T-helper 9 cell (primary cell): ENCODE measurements around the gene STAB2.

Experiments
- DNase-seq: peaks from one replicate; pipeline ENCODE4 v3.0.0-alpha.2; 2020

The STAB2 gene

DNA sequence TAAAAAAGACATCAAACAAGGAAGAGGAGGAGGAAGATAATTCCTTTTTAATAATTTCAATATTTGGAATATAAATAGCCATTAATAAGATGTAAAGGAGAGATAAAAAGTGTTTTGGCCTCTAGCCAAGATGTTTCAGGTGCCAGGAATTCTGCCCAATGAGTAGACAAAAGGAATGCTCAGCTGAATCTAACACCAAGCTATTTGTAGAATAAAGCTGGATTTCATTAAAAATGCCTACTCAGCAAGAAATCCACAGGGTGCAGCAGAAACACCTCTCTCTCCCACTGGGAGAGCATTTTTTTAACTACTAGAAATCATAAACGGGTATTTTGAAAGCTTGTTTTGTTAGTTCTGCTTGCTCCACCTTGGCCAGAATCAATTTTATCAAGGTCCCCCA is 4.1 kb upstream of the STAB2 start:
- no peak for DNase-seq

DNA sequence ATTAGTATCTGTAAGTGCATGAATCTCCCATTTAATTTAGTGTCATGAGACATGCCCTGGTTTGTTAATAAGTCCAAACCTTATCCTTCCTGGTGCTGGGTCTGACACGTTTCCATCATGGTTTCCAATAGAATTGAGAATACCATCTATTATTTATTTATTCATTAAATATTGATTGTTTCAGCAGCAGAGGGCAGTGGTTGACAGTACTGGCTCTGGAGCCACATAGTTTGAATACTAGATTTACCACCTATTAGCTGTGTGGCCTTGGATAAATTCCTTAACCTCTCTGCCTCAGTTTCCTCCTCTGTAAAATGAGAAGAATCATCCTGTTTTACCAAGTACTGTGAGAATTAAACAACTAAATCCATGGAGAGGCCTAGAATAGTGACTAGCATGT is 941 bp upstream of the STAB2 start:
- DNase-seq = no peak

DNA sequence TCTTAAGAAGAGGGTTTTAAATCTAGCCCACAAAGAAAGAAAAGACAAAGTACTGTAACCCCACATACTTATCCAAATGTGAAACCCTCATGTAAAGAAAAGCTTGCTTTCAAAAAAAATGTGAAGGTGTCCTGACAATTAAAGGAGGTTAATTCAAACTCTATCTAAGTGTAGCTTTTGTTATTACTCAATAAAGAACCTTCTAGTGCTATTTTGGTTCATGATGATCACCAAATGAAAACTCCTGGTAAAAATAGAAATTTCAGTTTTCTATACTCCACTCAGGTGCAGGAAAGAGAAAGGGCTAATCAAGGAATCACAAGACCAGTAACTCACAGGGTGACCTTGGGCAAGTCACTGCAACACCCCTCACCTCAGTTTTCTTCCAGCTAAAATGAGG is 1.6 kb downstream of the STAB2 start:
- DNase-seq = no peak

DNA sequence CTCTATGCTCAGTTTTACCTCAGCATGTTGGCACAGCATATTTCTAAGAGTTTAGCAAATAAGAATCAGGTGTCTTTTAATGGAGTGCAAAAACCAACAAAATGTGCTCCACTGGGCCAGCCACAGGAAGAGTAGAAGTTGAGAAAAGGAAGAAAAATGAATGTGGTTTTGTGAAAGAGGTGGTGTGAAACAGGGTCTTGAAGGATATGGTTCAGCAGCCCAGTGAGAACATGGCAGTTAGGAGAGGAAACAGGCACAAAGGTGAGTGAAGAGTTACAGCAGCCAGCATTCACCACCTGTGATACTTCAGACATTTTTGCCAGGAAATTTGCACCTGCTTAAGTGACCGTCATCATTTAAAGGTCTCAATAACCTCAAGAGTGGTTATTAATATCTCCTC is 2.4 kb downstream of the STAB2 start:
- no peak for DNase-seq

DNA sequence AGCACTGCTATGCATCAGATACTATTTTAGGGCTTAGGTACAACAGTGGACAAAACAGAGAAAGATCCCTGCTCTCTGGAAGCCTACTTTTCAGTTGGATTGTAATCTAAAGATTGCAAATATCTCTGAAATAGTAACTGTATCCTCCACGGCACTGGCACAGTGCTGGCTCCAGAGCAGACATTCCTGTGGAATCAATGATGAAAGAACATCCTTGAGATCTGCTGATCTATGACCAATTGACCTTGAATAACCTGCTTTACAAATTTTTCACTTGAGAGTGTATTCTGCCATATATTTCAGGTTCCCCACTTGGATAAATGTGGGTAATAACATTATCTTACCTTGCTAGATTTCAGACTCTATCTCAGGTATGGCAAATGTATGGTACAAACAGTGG is 3.2 kb downstream of the STAB2 start:
- DNase-seq = no peak

DNA sequence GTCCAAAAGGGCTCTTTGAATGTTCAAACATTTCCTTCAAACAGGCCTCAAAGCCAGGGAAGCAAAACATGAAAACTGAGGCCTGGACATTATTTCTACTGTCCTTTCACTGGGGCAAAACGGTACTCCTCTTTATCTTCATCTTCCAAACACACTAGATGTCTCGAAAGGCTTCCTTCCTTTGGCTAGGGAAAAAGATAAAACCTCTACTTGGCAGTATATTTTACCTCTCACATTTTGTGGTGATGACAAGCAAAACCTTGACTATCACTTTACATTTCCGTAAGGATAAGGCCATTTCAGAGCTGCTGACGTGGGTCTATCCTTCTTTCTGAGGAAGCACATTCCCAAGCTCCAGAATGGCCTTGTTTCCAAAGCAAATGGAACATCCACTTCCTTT is 9.9 kb downstream of the STAB2 start:
- DNase-seq = no peak

DNA sequence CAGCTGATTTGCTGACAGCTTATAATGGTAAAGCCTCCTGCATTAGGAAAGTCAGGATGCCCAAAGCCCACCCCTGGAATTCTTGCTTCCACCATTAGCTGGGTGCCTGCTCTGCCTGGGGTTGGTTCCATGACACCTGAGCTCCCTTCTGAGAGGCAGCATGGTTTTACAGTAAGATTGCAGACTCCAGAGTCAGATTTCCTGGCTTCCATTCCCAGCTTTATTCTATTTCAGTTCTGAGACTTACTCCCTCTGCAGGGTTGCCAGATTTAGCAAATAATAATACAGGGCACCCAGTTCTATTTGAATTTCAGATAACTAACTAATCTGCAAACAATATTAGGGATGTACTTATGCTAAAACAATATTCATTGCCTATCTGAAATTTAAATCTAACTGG is 12.2 kb downstream of the STAB2 start:
- no peak for DNase-seq

DNA sequence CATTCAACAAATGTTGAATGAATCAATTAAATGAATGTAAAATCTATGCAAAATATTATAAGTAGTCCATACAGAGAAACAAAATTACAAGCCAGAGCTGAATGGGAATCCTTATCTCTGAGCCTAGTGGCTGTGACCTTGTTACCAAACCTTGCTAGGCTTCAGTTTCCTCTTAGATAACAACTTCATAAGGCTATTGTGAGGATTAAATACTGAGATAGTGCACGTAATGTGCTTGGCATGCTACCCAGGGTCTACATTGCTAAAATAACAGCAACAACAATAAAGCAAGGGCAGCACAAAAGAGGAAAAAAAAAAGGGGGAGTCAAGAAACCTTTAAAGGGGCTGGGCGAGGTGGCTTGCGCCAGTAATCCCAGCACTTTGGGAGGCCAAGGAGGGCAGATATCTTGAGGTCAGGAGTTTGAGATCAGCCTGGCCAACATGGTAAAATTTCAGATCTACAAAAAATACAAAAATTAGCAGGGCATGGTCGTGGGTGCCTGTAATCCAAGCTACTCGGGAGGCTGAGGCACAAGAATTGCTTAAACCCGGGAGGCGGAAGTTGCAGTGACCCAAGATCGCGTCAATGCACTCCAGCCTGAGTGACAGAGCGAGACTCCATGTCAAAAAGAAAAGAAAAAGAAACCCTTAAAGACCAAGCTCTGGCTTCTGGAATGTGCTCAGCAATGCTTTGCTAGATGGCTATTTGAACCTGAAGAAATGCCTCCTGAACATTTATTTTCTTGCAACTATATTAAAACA is 14.1 kb downstream of the STAB2 start:
- no peak for DNase-seq

DNA sequence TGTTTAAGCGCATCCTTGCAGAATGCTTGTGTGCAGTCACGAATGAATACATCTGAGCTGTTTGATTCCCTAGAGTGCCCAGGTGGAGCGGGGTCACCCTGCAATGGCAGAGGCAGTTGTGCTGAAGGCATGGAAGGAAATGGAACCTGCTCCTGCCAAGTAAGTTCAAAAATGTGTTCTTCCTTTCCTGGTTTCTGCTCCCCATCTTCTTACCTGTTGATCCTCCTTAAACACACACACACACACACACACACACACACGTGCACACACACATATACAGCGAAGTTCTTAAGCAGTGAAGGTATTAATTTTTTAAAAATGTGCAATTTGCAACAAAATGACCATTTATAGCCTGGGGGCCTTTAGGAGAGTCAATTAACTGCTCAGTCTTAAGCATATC is 33.3 kb downstream of the STAB2 start:
- no peak for DNase-seq

DNA sequence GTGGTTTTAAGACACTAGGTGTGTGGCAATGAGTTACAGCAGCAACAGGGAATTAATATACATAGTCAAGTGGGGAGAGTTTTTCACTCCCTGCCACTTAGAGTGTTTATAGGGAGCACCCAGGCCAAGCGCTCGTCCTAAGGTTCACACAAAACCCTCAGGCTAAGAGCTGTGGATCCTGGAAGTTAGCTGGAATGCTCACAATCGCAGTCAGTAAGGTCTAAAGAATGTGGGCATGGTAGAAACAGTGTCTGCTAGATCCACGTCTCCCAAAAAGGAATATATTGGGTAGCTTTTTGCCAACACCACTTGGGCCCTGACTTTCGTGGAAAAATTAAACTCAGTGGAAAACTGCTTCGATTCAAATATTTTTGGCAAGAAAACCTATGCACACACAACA is 36.6 kb downstream of the STAB2 start:
- DNase-seq = no peak

DNA sequence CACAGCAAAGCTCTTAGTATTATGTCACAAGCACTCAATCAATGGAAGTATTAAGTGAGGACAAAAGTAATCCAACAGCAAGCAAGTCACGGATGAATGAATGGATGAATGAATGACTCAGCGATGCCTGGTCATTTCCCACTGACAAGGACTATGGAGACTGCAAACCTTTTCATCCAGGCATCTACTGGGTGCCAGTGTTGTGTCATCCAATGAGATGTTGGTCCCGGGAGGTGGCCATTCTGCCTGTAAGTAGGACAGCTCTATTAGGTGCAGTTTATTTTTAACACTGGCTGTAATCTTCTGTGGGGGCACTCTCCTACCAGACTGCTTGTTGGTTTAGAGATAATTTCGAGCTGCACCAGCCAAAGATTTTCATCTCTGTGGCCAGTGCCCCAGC is 39.4 kb downstream of the STAB2 start:
- DNase-seq = no peak

DNA sequence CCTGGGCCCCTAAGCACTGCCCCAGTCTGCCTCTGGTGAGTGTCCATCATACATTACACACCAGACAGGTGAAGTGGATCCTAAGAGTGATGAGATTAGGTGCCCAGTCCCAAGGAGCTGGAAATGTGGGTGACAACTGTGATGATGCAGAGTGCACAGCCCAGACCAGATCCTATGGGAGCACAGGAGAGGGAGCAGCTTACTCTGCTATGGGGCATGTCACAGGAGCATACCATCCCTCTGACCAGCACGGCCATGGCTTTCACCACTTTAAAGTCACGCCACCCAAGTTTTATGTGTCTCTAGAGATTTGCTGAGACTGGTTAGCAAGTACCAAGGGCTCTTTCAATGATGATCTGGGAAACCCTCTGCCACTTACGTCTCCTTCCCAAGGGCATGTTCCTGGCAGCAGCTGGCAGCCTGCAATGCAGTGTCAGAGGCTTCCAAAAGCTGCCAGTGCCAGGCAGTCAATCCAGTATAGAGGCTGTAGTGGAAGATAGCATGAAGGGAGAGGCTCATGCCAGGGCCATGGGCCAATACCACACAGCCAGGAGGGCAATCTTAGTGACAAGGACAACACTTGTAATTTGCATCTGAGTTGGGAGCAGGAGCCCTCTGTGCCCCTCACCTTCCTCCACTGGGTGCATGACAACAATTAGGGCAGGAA is 40.2 kb downstream of the STAB2 start:
- no peak for DNase-seq

DNA sequence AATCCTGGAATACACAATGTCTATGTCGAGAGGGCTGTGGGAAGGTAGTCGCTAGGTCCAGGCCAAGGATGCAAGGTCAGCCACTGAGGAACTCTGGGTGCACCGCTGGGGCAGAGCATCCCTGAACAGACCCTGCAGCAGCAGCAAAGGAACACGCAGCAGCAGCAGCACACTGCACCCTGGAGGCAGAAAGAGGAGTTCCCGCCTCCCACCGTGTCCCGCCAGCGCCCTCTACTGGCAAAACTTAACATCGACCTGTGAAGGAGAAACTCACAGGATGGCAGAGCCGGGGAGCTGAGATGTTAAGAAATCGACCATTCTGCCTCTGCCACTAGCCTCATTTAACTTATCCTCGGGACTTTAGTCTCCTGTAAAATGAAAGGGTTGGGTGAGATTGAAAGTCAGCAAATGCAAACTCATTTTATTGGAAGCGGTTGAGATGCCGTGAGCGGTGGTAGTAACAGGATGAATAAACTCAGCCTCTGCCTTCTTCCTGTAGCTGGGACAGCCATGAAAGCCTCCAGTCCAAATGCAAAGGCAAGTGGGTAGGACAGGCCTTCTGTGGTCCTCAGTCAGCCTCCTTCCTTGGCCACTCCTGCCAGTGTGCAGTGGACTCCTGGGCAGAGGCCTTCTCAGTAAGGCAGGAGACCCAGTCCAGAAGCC is 45.6 kb downstream of the STAB2 start:
- DNase-seq = peak; percentile 1

DNA sequence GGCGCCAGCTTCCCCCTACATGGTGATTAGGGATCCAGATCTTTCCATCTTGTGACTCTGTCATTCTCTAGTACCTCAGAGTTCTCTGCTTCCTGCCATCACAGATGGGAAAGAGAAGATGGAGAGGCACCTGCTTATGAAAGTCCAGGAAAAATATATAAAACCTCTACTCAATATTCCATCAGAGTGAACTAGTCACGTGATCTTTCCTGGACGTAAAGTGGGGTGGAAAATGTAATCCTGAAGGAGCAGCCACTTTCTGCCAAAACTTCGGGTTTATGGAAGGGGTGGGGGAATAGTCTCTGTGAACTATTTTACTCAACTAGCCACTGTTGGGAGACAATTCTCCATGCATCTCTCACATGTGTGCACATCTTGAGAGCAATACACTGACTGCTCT is 47.7 kb downstream of the STAB2 start:
- DNase-seq = no peak

DNA sequence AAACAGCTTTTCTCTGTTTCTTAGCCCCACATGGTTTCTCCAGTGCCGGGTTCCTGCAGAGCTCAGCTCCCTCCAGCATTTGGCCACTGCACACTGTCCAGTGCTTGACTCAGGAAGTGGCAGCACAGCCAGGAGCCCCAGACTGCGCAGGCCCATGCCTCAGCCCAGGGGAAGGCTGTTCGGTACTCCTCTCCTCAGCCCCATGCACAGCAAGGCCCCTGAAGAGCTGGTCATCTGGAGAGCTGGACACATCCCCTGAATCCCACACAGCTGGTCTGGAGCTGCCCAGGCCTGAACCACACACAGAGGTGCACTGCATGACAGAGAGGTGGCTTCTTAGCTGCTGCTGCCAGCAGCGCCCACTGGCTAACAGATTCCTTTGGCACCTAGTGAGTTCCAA is 48.3 kb downstream of the STAB2 start:
- no peak for DNase-seq

DNA sequence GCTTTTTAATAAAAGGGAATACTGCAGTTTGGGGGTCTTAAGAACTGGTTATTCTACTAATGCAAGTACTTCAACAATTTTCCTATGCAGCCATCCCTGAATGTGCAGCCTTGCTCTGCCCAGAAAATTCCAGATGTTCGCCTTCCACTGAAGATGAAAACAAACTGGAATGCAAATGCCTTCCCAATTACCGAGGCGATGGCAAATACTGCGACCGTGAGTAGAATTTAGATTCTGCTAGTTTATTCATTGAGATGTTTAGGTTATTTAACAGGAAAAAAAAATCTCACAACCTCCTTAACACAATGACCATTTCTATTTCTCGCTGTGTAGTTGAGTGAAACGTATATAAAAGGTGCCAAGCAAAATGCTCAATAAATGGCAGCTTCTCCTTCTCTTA is 49.9 kb downstream of the STAB2 start:
- DNase-seq = no peak

DNA sequence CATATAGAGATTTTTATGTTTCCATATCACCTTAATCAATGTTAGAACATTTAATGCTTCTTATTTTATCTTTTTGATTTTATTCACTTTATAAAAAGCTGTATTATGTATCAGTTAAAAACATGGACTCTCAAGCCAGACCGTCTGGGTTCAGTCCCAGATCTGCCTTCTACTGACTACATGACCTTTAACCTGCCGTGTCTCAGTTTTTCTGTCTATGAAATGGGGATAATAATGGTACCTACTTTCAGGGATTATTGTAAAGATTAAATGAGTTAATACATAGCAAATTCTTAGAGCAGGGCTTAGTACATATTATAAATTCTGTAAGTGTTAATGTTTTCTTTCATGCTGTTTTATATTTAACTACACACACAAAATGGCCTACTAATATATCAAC is 50.4 kb downstream of the STAB2 start:
- no peak for DNase-seq

DNA sequence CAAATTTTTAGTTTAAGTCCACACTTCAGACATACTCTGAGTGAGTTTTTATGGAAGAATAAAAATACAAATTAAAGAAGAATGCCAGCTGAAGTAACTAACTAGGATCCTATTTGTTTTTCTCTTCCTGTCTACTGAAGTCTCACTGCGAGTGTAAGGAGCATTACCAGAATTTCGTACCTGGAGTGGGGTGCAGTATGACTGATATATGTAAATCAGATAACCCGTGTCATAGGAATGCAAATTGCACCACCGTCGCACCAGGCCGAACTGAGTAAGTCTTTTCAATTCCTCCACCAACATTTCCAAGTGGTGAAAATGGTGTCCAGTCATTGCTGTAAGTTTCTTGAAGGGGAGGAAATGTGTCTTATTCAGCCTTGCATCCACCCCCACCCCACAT is 52.9 kb downstream of the STAB2 start:
- DNase-seq = no peak

DNA sequence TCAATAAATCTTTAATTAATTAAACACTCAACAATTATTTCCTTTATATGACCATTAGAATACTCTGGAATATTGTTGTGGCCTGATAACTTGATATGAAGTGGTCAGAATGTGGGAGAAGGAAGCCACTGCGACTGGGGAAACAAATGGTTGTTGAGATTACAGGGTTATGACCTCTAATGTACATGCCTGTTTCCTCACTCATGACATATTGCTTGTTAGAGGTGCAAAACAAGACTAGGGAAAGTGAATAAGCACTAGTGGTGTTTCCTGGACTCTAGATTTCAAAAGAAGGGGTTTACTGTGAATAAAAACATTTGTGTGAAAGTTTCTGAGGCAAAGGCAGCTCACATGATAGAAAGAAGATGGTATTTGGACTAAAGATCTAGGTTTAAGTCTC is 53.3 kb downstream of the STAB2 start:
- DNase-seq = no peak

DNA sequence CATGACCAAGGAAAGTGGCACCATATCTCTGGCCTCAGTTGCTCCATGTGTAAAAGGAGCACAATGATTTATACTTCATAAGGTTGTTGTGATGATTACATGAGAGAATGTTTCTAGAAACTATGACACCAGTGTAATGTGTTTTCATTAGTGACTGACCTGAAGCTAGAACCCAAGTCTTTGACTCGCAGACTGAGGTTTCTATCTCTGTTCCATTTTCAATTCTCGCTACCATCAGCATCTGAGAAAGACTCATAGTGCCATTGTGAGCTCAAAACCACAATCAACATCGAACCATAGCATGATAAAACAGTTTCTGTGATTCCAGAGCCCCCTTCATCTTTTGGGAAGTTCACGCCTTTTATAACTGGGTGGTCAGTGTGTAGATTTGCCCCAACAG is 53.8 kb downstream of the STAB2 start:
- DNase-seq = no peak

DNA sequence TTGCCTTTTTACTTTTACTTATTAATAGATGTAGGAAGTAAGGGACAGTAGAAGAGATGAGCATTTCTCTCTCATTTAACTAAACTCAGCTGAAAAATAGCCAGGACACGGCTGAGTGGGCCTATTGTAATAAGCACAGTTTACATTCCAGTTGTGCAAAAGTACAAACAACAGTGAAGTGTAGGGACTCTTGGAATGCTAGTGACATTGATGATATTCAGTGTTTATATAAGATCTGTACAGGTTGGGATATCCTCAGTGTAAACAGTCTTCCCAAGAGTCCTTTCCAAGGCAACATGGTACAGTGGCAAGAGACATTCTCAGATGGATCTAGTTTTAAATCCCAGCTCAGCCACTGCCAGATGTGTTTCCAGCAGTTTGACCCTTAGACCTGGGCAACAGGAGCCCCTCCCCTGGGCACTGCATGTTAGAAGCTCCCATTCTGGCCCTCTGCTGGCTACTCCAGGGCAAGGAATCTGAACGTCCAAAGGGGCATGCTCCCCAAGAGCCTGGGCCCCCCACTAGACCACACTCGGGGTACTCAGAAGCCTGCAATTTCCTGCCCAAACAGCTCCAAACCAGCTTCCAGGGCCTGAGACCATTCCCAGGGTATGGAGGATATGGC is 55.3 kb downstream of the STAB2 start:
- DNase-seq = no peak

DNA sequence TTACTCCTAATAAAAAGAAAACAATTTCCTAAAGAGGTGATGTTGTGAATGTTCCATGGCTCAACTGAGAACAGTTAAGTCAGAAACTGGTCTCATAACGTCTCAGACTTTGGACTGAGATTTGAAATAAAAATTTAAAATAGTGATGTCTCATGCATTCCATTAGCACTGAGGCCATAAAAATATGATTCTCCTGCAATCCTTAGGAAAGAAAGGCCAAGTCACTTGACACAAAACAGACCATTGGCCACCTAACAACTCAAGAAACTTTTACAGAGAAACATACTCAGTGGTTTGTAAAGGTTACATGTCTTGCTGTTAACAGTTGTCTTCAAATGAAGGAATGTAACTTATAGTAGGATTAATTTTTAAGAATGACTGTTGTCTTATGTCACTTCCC is 58.1 kb downstream of the STAB2 start:
- DNase-seq = no peak

DNA sequence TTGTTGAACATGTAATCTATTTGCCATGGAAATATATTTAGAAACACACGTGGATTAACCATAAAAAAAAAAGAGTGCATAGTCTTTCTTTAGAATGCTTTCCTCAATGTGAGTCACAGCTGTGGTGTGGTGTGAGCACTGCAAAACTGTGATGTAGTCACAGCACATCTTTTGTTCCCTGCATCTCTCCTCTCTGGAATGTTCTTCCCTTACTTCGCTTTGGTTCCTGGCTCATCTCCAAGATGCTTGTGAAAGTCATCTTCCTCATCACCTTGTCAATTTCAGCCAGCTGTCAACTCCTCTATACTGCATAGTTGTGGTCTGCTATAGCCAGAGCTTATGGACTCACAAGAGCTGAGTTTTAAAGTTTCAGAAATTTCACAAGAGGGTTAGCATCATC is 60.2 kb downstream of the STAB2 start:
- no peak for DNase-seq

DNA sequence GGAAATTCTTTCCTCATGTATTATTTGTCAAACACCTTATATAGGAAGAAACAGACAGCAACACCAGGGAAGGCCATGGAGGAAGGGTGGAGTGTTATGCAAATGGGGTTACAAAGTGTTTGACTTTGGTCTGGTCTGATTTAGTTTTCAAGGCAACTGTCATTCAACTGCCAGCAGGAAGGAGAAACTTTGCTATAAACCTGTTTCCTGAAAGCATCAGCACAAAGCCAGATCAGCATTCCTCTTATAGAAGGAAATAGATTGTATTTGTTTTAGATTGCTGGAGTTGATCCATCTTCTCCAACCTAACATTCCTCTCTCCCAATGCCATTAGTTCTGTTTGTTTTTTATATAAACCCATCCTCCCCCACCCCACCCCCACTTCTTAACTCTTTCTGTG is 65.7 kb downstream of the STAB2 start:
- DNase-seq = no peak
